NCI-H2171 (cell line): Measurements from ENCODE around the gene FBXL13.
A peak's percentile ranks its signal among the peaks of the same experiment; 100 is the strongest.
"Not testable (repeated sequence)": the region's sequence is repeated elsewhere in the genome, so short reads cannot be mapped to it uniquely, and the experiment has no call there.

ENCODE experiments used
- DNase-seq: peaks from one replicate; lab custom pipeline; 2025; lab: John Stamatoyannopoulos, UW

FBXL13 gene

GRCh38 chr7:102817616-102818573 is 256.7 kb downstream of the FBXL13 start:
- no peak for DNase-seq

DNA sequence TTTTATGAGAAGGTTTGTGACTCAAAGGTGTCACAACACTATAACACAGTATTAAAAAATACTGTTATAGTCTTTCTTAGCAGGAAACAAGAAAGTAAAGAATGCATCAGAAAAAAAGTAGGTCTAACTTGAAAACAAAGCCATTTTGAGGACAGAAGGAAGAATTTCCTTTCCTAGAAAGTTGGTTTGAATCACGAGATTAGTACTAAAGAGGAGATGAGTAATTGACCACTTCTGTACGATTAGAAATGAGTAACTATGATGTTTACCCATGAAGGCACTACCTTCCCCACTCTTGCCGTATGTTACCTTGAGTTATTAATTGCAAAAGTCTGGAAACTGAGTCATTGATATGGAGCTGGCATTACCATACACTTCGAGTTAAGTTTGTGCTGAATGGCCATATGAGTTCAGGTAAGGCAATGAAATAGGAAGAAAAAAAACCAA is 260.5 kb downstream of the FBXL13 start:
- no peak for DNase-seq

- DNase-seq = no peak
Measured at GRCh38 chr7:102813191-102814024, 261.2 kb downstream of the FBXL13 start.

DNA sequence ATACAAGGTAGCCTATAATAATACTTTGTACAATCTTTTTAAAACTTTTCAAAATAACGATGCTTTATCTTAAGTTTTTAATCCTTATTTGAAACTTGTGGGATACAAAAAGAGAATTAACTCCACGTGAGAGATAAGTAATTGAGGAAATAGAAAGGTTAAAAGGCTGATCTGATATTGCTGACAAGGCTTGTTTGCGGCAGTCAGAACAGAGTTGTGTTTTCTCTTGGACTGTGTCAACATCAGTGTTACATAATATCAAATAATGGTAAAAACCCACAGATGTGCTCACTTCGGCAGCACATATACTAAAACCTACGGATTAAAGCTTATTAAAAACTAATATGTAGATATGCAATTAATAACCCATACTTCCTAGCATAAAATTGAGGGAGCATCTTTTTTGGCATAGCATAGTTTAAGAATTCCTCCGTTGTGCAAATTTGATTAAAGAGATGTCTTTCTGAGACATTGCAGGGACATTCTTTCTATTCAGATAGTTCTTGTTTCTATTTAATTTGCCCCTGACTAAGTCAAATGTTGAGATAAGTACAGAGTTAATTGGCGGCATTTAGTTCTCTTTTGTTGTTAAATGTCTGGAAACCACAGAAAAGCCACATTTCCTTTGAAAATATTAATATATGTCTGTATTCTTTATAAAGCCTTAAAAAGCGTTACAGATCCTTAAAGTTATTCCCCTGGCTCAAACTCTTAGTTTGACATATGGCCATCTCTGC is 262.5 kb downstream of the FBXL13 start:
- DNase-seq = no peak

- no peak for DNase-seq
Measured at GRCh38 chr7:102810916-102811315, 263.7 kb downstream of the FBXL13 start.

DNA sequence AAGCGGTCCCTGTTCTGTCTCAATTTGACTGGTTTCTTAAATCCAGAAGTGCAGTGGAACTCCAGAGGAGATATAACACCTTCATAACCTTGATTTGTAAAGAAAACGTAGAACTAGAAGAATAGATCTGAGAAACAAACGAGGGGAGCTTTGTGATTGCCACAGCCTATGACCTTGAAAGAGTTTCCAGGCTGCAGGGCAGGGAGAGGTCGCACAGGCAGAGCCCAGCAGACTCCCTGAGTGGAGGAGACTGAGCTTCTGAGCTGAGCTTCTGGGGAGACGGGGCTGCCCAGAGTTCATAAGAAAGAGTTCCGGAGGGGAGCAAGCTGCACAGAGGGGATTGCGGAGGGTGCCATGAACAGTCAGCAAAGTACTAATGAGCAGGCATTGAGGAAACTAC is 268.0 kb downstream of the FBXL13 start:
- DNase-seq = no peak

DNA sequence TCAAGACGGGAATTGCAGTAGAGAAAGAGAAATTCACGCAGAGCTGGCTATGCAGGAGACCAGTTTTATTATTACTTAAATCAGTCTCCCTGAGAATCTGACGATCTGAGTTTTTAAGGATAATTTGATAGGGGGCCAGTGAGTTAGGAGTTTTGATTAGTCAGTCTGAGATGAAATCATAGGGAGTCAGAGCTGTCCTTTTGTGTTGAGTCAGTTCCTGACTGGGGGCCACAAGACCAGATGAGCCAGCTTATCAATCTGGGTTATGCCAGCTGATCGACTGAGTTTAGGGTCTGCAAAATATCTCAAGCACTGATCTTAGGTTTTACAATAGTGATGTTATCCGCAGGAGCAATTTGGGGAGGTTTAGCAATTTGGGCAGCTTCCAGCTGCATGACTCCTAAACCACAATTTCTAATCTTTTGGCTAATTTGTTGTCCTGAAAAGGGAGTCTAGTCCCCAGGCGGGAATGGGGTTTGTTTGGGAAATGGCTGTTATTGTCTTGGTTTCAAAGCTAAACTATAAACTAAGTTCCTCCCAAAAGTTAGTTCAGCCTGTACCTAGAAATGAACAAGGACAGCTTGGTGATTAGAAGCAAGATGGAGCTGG is 278.5 kb downstream of the FBXL13 start:
- not testable (repeated sequence) for DNase-seq

DNA sequence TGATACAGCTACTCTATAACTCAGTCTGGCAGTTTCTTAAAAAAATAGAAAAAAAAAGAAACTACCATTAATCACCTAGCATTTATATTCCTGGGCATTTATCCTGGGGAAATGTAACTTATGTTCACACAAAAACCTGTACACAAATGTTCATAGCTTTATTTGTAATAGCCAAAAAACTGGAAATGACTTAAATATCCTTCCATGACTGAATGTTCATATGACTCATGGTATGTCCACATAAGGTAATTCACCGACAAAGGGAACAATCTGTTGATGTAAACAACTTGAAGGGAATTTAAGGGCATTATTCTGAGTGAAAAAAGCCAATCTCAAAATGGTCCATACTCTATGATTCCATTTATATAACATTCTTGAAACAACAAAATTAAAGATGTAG is 280.0 kb downstream of the FBXL13 start:
- DNase-seq = not testable (repeated sequence)

DNA sequence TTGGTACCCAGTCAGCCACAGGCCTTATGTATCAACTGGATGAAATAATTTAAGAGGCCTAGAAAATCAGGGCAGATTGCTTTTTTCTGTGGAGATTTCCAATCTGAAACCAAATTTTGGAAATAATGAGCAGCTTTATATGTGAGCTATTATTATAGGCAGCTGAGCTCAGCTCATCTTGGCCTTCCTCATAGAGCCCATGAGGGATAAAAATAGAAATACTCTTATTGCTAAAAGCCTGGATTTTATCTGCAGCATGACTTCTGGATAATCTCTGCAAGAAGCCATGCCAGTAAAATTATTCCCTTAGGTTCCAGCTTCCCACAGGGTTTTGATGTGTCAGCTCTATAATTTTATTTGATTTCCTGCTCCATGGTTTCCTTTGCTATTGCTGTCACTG is 282.8 kb downstream of the FBXL13 start:
- DNase-seq = not testable (repeated sequence)

DNA sequence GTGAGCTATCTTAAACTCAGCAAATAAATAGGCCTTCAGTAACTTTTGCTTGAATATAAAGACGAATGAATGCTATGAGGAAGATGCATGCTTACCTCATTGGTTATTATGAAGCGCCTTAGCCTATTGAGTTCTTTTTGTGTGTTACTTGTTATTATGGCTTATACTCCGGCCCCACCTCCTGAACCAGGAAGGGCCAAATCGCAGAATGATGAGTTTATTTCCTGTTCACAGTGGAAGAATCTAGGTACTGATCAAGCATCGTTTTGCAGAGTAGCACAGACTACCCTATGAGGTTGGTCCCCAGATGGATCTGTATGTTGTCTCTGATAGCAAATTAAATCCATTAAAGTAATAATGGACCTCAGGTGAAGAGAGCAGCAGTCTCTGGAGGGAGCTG is 283.2 kb downstream of the FBXL13 start:
- not testable (repeated sequence) for DNase-seq

- DNase-seq = not testable (repeated sequence)
Measured at GRCh38 chr7:102790364-102791100, 284.1 kb downstream of the FBXL13 start.

DNA sequence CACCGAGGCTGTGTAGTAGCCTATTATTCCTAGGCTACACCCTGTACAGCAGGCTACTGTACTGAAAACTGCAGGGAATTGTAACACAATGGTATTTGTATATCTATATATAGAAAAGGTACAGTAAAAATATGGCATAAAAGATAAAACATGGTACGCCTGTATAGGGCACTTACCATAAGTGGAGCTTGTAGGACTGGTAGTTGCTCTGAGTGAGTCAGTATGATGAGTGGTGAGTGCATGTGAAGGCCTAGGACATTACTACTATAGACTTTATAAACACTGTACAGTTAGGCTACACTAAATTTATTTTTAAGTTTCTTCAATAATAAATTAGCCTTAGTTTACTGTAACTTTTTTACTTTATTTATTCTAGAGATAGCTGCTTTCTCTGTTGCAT is 285.8 kb downstream of the FBXL13 start:
- not testable (repeated sequence) for DNase-seq

GRCh38 chr7:102780926-102781325 is 293.7 kb downstream of the FBXL13 start:
- not testable (repeated sequence) for DNase-seq

DNA sequence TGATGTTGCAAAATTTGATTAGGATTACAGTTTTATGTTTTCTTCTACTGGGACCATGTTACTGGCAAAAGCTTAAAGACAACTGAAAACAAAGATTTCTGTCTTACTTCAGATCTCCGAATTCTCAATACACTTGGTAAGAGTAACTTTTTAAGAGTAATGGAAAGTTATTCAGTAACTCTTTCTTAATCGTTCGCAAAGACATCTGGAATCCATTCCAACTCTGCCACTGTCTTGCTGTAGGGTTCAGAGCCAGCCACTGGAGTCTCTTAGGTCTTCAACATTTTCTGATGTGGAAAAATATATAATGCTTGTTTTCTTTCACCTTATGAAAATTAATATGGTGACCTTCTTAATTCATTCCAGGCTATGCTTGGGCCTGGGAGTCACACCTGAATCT is 295.9 kb downstream of the FBXL13 start:
- DNase-seq = not testable (repeated sequence)

GRCh38 chr7:102776217-102776616 is 298.4 kb downstream of the FBXL13 start:
- not testable (repeated sequence) for DNase-seq

GRCh38 chr7:102770467-102770866 is 304.1 kb downstream of the FBXL13 start:
- DNase-seq = not testable (repeated sequence)

GRCh38 chr7:102769657-102770192 is 304.9 kb downstream of the FBXL13 start:
- not testable (repeated sequence) for DNase-seq

DNA sequence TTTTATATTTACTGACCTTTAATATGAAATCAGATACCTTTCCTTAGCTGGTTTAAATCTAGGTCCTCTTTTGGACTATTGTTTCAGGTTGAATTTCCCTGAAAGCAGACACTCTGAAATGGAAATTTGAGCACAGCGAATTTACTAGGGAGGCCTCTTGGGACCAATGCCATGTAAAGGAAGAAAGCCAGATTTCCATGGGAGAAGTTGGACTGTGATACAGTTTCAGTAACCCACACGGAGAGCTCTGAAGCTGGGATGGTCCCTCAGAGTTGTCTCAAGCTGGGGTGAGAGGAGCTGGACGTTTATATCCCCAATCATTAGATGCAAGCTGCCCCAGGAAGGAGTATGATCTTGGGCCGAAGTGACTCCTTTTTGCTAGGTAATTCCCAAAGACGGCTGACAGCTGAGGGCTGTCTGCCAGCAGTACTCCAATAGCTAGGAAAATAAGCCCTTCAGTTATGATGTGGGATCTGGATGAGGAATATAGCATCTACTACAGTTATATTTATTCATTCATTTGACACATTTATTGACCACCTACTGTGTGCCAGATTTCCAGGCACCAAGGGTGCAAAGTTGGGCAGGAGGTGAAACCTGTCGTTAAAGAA is 311.2 kb downstream of the FBXL13 start:
- DNase-seq = peak; percentile 29
